Right renal pelvis (tissue), 4 donors: ENCODE data around the gene KRT5. TPM values are rescaled to one million over a fixed set of nuclear protein-coding genes. Genes with fewer than 3 reads are reported as not detected.

ENCODE experiments used
- polyA plus RNA-seq, 4 donors: library from polyadenylated mRNA; unstranded; fragments of 120-200 nt; gene quantifications; one replicate each; pipeline ENCODE4 v1.2.1, GENCODE V29; 2013; ENCODE audit not compliant: insufficient read length in 4 of 4

The KRT5 gene
- polyA plus RNA-seq, 4 donors: 0.28 to 1.9 (median 0.98) TPM

Other genes starting within 250 kb of the KRT5 start
- gene KRT86, start 245.7 kb downstream of the KRT5 start, polyA plus RNA-seq: under 1 TPM in 2 of 4 donors, not detected in 2; 0.07 to 0.13 TPM
- gene KRT81, start 228.9 kb downstream of the KRT5 start, polyA plus RNA-seq: under 1 TPM in 1 of 4 donors, not detected in 3; 0.13 TPM
- gene KRT83, start 199.0 kb downstream of the KRT5 start, polyA plus RNA-seq: not detected
- gene KRT85, start 152.9 kb downstream of the KRT5 start, polyA plus RNA-seq: not detected
- not detected for gene KRT84, start 134.7 kb downstream of the KRT5 start, polyA plus RNA-seq
- not detected for gene KRT82, start 114.1 kb downstream of the KRT5 start, polyA plus RNA-seq
- not detected for gene KRT75, start 86.0 kb downstream of the KRT5 start, polyA plus RNA-seq
- gene KRT6B, start 68.2 kb downstream of the KRT5 start, polyA plus RNA-seq: not detected
- not detected for gene KRT6C, start 46.6 kb downstream of the KRT5 start, polyA plus RNA-seq
- gene KRT6A, start 27.1 kb downstream of the KRT5 start, polyA plus RNA-seq: under 1 TPM in 1 of 4 donors, not detected in 3; 0.10 TPM
- not detected for gene KRT71, start 32.8 kb upstream of the KRT5 start, polyA plus RNA-seq
- gene KRT74, start 53.4 kb upstream of the KRT5 start, polyA plus RNA-seq: not detected
- under 1 TPM in 1 of 4 donors, not detected in 3; 0.11 TPM for gene KRT72, start 81.1 kb upstream of the KRT5 start, polyA plus RNA-seq
- gene KRT73, start 98.2 kb upstream of the KRT5 start, polyA plus RNA-seq: not detected
- not detected for gene KRT2, start 131.8 kb upstream of the KRT5 start, polyA plus RNA-seq
- gene KRT1, start 160.0 kb upstream of the KRT5 start, polyA plus RNA-seq: under 1 TPM; 0.07 to 0.43 (median 0.29) TPM
- not detected for gene KRT77, start 183.1 kb upstream of the KRT5 start, polyA plus RNA-seq